PC-3 (cell line): ENCODE results near the gene SF3B2.

Experiments used
- EZH2 ChIP-seq: fragments of 300-600 bp; sonication (generic); IDR thresholded peaks from one replicate; pipeline ENCODE4 v1.6.1; 2017; ENCODE audit warnings: antibody characterized with exemption, mild to moderate bottlenecking, low read length; ENCODE audit not compliant: unreplicated experiment
- EZH2phosphoT487 ChIP-seq: fragments of 300-600 bp; sonication (generic); IDR thresholded peaks from 2 replicates; pipeline ENCODE4 v1.6.1; 2018; ENCODE audit warnings: mild to moderate bottlenecking, antibody characterized with exemption, low read length, borderline replicate concordance
- TF ChIP-seq, protein P1 (sequence below): fragments of 300-600 bp; sonication (generic); conservative IDR thresholded peaks from 2 replicates; pipeline ENCODE4 v1.5.1; 2017; ENCODE audit warnings: antibody characterized with exemption, low read depth, mild to moderate bottlenecking, low read length

DNA sequence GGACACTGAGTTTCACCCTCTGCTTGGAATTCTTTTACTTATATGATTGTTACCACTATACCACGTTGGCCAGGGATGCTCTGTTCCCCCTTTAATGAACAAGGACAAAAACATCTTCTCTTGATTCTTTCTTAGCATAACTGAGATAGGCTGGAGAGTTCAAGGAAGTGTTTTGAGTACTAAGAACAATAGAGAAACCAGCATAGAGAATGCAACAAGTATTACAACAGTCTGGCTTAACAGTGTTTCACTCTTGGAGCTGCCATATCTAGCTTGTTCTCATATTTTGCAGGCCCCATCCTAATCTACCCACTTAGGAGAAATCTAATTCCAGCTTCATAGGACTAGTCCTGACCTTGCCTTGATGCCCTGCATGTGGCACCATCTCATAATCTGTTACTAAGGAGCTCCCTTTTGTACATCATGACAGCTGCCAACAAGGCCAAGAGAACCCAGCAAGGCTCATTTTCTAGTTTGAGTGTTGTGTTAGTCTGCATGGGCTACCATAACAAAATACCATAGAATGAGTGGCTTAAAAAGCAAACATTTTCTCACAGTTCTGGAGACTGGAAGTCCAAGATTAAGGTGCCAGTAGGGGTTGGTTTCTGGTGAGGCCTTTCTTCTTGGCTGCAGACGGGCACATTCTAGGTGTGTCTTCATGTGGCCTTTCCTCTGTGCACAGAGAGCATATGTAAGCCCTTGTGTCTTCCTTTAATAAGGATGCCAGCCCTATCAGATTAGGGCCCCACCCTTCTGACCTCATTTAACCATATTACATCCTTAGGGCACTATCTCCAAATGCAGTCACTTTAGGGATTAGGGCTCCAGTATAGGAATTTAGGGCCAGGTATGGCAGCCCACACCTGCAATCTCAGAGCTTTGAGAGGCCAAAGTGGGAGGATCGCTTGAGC, 55.7 kb downstream of the SF3B2 start:
- TF ChIP-seq, protein P1, sequence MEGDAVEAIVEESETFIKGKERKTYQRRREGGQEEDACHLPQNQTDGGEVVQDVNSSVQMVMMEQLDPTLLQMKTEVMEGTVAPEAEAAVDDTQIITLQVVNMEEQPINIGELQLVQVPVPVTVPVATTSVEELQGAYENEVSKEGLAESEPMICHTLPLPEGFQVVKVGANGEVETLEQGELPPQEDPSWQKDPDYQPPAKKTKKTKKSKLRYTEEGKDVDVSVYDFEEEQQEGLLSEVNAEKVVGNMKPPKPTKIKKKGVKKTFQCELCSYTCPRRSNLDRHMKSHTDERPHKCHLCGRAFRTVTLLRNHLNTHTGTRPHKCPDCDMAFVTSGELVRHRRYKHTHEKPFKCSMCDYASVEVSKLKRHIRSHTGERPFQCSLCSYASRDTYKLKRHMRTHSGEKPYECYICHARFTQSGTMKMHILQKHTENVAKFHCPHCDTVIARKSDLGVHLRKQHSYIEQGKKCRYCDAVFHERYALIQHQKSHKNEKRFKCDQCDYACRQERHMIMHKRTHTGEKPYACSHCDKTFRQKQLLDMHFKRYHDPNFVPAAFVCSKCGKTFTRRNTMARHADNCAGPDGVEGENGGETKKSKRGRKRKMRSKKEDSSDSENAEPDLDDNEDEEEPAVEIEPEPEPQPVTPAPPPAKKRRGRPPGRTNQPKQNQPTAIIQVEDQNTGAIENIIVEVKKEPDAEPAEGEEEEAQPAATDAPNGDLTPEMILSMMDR = no peak
- TF ChIP-seq EZH2 (no peak), EZH2phosphoT487 (no peak)
